ENCODE measurements around the gene PABPC1L.

The PABPC1L gene

DNA sequence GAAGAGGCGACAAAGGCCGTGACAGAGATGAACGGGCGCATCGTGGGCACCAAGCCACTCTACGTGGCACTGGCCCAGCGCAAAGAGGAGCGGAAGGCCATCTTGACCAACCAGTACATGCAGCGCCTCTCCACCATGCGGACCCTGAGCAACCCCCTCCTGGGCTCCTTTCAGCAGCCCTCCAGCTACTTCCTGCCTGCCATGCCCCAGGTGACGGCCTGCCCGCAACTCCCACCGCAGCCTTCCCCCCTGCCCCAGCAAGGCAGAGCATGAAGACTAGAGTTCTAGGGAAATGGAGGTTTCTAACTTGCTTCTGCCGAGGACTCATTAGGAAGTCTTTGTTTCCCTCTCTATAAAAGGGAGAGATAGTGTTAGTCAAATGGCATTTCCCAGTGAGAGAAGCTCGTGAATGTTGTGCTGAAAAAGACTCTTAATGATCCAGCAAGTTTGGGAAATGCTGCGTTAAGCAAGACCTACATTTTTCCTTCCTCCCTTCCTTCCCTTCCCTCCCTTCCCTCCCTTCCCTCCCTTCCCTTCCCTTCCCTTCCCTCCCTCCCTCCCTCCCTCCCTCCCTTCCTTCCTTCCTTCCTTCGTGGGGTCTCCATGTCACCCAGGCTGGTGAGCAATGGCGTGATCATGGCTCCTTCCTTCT lies 20.8 kb downstream of the PABPC1L start:
- H3K4me3 ChIP-seq (ENCODE audit: low read depth, low read length): no peak overlapping the region
- TF ChIP-seq, protein P1, sequence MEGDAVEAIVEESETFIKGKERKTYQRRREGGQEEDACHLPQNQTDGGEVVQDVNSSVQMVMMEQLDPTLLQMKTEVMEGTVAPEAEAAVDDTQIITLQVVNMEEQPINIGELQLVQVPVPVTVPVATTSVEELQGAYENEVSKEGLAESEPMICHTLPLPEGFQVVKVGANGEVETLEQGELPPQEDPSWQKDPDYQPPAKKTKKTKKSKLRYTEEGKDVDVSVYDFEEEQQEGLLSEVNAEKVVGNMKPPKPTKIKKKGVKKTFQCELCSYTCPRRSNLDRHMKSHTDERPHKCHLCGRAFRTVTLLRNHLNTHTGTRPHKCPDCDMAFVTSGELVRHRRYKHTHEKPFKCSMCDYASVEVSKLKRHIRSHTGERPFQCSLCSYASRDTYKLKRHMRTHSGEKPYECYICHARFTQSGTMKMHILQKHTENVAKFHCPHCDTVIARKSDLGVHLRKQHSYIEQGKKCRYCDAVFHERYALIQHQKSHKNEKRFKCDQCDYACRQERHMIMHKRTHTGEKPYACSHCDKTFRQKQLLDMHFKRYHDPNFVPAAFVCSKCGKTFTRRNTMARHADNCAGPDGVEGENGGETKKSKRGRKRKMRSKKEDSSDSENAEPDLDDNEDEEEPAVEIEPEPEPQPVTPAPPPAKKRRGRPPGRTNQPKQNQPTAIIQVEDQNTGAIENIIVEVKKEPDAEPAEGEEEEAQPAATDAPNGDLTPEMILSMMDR (IDR thresholded peaks at IDR 0.05; ENCODE audit: borderline replicate concordance, insufficient read depth, low read depth, low read length): no peak

DNA sequence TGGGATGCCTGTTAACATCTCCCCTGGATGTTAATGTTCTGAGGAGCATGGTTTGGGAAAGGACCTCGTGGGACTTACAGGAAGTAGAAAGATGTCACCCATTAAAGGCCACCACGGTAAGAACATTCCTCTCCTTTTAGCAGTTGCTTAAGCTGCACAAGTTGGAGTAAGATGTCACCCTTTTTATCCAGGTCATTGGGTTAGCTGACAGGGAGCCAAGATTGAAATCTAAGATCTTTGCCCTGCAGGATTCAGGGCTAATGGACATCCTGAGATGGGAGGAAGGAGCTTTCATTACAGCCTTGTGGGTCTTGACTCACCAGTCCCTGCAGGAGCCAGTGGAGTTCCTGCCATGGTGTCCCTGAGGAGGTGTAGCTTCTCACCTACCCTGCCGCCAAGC lies 22.1 kb downstream of the PABPC1L start:
- TF ChIP-seq, protein P1 (IDR thresholded peaks at IDR 0.05; ENCODE audit: borderline replicate concordance, insufficient read depth, low read depth, low read length): no peak
- H3K4me3 ChIP-seq (ENCODE audit: low read depth, low read length): no peak overlapping the region

DNA sequence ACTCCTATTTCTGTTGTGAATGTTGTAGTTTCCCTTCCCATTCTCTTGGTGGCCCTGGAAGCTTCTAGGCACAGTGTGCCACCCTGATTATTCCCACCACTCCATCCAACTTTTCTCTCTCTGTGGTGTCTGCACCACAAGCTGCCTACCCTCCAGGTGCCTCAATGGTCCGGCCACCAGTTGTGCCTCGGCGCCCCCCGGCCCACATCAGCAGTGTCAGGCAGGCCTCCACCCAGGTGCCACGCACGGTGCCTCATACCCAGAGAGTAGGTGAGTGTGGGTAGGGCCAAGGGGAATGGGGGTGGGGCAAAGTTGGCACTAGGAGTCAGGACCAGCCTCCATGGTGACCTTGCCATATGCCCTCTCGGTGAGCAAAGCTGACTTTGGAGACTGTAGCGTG lies 23.1 kb downstream of the PABPC1L start:
- H3K4me3 ChIP-seq (ENCODE audit: low read depth, low read length): no peak overlapping the region
- TF ChIP-seq, protein P1 (IDR thresholded peaks at IDR 0.05; ENCODE audit: borderline replicate concordance, insufficient read depth, low read depth, low read length): no peak

DNA sequence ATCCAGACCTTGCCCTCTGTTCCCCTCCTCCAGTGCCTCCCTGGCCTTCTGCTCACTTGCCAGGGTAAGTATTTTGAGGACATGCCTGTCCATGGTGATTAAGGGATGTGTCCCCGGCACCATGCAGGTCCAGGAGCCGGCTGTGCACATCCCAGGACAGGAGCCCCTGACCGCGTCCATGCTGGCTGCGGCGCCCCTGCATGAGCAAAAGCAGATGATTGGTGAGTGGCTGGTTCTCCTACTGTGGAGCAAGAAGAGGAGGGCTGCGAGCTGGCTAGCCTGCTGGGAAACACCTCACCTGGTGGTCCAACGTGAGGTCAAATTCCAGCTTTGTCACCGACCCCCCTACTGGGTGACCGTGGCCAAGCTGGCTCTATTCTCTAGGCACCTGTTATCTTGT lies 26.6 kb downstream of the PABPC1L start:
- no peak overlapping the region for H3K4me3 ChIP-seq (ENCODE audit: low read depth, low read length)
- TF ChIP-seq, protein P1 (IDR thresholded peaks at IDR 0.05; ENCODE audit: borderline replicate concordance, insufficient read depth, low read depth, low read length): no peak

DNA sequence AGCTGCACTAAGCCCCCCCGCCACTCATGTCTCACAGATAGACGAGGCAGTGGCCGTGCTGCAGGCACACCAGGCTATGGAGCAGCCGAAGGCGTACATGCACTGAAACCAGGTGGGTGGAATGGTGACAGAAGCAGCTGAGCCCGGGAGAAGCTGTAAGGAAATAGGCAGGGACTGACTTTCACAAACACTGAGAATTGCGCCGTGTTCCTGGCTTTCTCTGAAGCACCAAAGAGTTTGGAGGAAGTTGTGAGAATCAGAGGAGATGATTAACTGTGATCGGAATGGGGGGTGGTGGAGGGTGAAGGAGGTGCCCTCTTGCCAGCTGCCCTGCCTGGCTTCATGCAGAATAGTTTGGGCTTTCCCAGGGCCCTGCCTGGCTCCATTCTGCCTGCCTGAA lies 28.8 kb downstream of the PABPC1L start:
- TF ChIP-seq, protein P1 (IDR thresholded peaks at IDR 0.05; ENCODE audit: borderline replicate concordance, insufficient read depth, low read depth, low read length): no peak
- H3K4me3 ChIP-seq (ENCODE audit: low read depth, low read length): no peak overlapping the region

DNA sequence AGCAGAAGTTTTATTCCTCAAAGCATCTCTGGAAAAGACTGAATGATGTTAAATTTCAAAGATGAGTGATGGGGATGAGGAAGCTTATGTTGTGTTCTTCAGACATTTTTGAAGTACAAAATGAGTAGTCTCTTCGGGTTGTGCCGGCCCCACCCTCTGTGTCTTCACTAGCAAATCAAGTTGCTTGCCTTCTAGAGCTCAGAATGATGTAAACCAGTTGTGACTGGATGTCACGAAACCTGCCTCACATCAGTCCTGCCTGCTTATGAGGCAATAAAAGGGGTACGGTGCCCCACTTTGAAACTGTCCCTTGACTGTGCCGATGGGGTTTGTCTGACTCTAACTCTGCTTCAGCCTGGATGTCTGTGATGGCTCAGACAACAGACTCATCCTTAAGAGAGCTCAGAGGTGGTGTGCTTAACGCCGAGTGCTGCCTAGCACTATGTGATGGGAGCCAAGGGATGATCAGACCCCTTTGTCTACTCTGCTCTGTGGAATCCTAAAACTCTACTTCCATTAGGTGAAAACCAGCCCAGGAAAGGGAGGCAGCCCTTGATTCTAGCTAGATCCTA lies 31.3 kb downstream of the PABPC1L start:
- no peak overlapping the region for H3K4me3 ChIP-seq (ENCODE audit: low read depth, low read length)
- TF ChIP-seq, protein P1 (IDR thresholded peaks at IDR 0.05; ENCODE audit: borderline replicate concordance, insufficient read depth, low read depth, low read length): no peak
